ENCODE data around the gene ZNF467.

The ZNF467 gene, protein sequence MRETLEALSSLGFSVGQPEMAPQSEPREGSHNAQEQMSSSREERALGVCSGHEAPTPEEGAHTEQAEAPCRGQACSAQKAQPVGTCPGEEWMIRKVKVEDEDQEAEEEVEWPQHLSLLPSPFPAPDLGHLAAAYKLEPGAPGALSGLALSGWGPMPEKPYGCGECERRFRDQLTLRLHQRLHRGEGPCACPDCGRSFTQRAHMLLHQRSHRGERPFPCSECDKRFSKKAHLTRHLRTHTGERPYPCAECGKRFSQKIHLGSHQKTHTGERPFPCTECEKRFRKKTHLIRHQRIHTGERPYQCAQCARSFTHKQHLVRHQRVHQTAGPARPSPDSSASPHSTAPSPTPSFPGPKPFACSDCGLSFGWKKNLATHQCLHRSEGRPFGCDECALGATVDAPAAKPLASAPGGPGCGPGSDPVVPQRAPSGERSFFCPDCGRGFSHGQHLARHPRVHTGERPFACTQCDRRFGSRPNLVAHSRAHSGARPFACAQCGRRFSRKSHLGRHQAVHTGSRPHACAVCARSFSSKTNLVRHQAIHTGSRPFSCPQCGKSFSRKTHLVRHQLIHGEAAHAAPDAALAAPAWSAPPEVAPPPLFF

GRCh38 chr7:149773446-149774236 is at the start of gene ZNF467:
TSS of gene ZNF467 (minus strand) at chr7:149773588. CDS start at chr7:149771032, 2,556 bp downstream.
- no peak for DNase-seq

- DNase-seq = no peak
These were observed 49.1 kb upstream of the ZNF467 start for GRCh38 chr7:149822353-149822943.

DNA sequence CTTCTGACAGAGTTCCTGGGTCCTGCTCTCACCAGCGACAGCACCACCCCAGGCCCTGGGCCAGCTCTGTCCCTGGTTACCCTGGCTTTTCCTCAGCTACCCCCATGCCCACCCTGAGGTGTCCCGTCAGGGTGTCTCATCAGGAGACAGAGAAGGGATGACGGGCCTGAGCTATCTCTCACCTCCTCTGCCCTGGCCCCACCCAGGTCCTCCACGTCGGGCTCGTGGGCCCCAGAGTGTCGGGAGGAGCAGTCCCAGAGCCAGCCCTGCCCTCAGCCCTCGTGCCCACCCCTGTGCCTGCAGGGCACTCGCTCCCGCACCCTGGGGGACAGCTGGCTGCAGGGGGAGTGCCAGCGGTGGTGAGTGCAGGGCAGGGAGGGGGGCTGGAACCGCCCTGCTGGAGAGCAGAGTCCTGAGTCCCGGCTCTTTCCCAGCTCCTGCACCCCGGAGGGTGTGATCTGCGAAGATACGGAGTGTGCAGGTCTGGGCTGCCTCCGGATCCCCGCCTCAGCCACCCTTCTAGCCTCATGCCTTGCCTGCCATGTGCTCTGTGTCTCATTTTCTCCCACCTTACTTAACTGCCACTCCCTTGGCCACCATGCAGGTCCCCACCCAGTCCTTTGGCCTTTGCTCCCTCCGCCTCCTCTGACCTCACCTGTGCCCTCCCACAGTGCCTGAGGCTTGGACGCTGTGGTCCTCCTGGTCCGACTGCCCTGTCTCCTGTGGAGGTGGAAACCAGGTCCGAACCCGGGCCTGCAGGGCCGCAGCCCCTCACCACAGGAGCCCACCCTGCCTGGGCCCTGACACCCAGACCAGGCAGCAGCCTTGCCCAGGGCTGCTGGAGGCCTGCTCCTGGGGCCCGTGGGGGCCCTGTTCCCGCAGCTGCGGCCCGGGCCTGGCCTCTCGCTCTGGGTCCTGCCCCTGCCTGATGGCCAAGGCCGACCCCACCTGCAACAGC is 48.1 kb upstream of the ZNF467 start:
- no peak for DNase-seq

DNA sequence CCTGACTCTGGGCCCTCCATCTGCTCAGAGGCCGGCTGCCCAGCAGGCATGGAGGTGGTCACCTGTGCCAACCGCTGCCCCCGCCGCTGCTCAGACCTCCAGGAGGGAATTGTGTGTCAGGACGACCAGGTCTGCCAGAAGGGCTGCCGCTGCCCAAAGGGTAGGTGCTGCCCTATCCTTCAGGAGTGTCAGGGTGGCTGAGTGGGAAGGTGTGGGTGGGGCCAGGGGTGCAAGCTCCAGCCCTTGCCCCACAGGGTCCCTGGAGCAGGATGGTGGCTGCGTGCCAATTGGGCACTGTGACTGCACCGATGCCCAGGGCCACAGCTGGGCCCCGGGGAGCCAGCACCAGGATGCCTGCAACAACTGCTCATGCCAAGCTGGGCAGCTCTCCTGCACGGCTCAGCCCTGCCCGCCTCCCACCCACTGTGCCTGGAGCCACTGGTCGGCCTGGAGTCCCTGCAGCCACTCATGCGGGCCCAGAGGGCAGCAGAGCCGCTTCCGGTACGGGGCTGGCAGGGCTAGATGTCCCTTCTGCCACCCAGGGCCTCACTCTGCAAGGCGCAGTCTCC is 47.3 kb upstream of the ZNF467 start:
- DNase-seq = no peak

DNA sequence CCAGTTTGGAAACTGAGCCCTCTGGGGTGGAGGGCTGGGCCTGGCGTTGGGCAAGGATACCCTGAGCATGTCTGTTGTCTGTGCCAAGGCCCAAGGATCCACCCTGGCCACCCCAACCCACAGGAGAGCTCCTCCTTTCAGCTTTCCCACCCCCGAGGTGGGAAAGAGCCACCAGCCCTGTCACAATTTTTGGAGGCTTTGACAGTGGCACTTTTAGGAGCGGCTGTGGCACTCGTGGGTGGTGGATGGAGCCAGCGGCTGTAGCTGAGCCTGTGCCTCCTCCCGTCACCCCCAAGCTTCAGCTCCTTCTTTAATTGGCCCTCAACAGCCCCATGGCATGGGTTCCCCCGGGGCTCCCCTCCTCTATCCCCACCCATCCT is 46.6 kb upstream of the ZNF467 start:
- DNase-seq = no peak

DNA sequence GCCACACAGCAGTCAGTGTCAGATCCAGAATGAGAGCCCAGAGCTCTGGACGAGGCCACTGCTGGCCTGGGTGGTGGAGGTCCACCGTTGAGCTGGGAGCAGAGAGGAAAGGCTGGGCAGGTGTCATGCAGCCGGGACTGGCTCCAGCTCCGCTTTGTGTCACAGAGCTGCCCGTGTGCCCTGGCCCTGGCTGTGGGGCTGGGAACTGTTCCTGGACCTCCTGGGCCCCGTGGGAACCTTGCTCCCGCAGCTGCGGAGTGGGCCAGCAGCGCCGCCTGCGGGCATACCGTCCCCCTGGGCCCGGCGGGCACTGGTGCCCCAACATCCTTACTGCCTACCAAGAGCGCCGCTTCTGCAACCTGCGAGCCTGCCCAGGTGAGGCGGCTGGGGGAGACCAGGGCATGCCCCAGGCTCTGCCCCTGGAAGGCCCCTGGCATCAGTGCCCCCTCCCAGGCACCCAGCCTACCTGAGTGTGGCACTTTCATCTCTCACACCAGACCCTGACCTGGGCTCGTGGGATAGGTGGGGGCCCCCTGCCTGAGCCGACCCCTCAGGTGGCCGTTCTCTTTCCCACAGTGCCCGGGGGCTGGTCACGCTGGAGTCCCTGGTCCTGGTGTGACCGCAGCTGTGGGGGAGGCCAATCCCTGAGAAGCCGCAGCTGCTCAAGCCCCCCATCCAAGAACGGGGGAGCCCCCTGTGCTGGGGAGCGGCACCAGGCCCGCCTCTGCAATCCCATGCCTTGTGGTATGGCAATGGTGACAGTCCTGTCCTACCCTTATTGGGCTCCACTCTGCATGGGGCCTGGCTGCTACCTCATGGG is 46.0 kb upstream of the ZNF467 start:
- DNase-seq = no peak

GRCh38 chr7:149818536-149818840 is 45.1 kb upstream of the ZNF467 start:
- no peak for DNase-seq

- DNase-seq = no peak
These were observed 44.6 kb upstream of the ZNF467 start for GRCh38 chr7:149817836-149818535.

DNA sequence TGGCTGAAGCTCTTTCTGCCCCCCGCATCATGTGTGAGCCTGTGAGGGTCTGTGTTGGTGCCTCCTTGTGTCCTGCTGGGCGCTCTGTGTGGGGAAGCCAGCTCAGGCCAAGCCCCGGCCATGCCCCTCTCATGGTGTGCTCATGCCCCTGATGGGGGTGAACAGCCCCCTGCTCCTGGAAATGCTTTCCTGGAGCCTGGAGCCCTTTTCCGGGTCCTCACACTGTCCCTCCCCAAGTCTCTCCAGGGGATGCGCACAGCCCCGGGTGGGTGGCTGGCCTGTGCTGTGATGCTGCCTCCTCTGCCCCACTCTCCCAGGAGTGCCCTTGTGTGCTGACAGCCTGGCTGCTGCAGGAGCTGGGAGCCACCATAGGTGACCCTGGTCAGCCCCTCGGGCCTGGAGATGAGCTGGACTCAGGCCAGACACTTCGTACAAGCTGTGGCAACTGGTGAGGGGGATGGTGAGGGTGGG is 43.9 kb upstream of the ZNF467 start:
- no peak for DNase-seq

GRCh38 chr7:149816794-149817193 is 43.4 kb upstream of the ZNF467 start:
- DNase-seq = no peak

GRCh38 chr7:149816267-149816751 is 42.9 kb upstream of the ZNF467 start:
- DNase-seq = no peak

GRCh38 chr7:149815661-149816266 is 42.4 kb upstream of the ZNF467 start:
- no peak for DNase-seq

DNA sequence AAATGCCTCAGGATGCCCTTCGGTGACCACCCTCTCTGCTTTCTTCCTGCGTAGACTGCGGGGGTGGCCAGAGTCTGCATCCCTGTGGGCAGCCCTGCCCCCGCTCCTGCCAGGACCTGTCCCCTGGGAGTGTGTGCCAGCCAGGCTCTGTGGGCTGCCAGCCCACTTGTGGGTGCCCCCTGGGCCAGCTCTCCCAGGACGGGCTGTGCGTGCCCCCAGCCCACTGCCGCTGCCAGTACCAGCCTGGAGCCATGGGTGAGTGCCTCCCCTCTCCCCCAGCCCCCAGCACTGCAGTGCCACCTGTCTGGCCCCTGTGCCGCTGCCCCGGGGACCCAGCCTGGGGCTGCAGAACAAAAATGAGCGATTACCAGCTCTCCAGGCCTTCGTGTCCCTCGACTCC is 41.7 kb upstream of the ZNF467 start:
- DNase-seq = no peak

GRCh38 chr7:149814494-149814893 is 41.1 kb upstream of the ZNF467 start:
- DNase-seq = no peak

DNA sequence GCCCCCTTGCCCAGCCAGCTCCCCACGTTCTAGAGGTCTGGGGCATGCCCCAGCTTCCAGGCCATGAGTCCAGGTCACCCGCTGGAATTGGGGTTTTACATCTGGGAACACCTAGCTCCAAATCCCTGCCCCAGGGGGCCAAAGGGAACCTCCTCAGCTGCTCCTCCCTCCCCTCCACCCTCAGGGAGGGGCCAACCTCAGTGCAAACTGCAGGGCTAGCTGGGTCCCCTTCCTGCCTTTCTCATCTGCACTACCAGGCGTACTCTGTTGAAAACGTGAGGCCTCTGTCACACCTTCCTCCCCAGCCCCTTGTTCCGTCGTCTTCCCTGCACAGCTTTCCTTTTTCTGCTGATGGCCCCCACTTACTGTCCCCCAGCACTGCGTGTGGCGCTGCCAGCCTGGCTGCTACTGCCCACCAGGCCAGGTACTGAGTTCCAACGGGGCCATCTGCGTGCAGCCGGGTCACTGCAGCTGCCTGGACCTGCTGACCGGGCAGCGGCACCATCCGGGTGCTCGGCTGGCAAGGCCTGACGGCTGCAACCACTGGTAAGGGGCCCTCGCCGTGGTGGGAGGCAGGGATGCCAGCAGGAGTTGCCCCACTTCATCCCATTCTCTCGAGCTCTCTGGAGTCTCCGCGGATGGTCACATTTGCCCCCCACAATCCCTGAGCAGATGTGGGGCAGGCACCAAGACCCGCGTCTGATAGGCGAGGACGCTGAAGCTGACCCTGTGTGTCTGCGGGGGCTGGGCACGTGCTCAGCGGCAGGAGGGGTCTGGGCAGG is 40.1 kb upstream of the ZNF467 start:
- DNase-seq = no peak

DNA sequence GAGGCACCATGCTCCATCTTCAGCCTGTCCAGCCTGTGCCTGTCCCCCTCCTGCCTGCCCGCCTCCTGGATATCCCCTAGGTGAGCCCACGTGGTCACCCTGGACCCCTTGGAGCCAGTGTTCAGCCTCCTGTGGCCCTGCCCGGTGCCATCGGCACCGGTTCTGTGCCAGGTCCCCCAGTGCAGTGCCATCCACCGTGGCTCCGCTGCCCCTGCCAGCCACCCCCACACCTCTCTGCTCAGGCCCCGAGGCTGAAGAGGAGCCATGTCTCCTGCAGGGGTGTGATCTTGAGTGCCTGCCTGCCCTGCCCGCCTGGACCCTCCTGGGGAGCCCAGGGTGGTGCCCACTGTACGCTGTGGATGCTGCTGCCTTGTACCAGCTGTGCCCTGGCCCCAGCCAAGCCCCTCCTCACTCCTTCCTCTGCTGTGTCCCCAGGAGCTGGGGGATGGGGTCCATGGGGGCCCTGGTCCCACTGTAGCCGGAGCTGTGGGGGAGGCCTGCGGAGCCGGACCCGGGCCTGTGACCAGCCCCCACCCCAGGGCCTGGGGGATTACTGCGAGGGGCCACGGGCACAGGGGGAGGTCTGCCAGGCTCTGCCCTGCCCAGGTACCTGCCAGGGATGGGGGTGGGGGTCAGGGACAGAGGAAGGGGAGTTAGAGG is 38.6 kb upstream of the ZNF467 start:
- DNase-seq = no peak

- no peak for DNase-seq
These were observed 37.8 kb upstream of the ZNF467 start for GRCh38 chr7:149811221-149811620.

- DNase-seq = no peak
These were observed 35.8 kb upstream of the ZNF467 start for GRCh38 chr7:149809215-149809614.
